D721Med (cell line): ENCODE data around the gene DDX10.
"Not testable (repeated sequence)": the region's sequence is repeated elsewhere in the genome, so short reads cannot be mapped to it uniquely, and the experiment has no call there.

ENCODE experiments used
- DNase-seq: peaks from one replicate; pipeline ENCODE4 v3.0.0; 2011; ENCODE audit warnings: low spot score; ENCODE audit not compliant: insufficient read length
- FAIRE-seq: peaks from 2 replicates; lab custom pipeline; 2011; peaks lifted over from hg19 to GRCh38; lab: Jason Lieb, UNC
- CTCF ChIP-seq: IDR thresholded peaks from 2 replicates; pipeline ENCODE4 v1.5.1; 2012; ENCODE audit warnings: mild to moderate bottlenecking, control low read depth; ENCODE audit not compliant: insufficient read depth; ENCODE audit errors: missing control alignments

The DDX10 gene

DNA sequence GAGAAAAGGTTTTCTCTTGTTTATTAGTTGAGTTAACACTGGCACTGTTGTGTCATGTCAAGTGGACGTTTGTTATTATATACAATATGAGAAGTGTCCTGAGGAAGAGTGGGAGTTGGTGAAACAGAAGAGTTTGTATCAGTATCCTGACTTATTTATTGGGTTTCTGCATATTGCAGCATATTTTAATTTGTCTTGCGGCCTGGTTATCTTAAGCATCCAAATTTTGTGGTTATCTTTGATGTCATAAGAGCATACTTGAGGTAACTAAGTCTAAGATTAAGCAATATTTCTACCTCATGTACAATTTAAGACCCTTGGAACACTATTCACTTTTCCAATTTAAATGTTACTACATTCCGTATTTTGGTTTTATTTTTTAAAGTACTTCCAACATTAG lies 103.5 kb downstream of the DDX10 start:
- peak; percentile 63 for FAIRE-seq
- no peak for TF ChIP-seq CTCF
- no peak for DNase-seq

GRCh38 chr11:108768964-108769363 lies 104.1 kb downstream of the DDX10 start:
- no peak for DNase-seq
- FAIRE-seq: no peak
- TF ChIP-seq CTCF: no peak

DNA sequence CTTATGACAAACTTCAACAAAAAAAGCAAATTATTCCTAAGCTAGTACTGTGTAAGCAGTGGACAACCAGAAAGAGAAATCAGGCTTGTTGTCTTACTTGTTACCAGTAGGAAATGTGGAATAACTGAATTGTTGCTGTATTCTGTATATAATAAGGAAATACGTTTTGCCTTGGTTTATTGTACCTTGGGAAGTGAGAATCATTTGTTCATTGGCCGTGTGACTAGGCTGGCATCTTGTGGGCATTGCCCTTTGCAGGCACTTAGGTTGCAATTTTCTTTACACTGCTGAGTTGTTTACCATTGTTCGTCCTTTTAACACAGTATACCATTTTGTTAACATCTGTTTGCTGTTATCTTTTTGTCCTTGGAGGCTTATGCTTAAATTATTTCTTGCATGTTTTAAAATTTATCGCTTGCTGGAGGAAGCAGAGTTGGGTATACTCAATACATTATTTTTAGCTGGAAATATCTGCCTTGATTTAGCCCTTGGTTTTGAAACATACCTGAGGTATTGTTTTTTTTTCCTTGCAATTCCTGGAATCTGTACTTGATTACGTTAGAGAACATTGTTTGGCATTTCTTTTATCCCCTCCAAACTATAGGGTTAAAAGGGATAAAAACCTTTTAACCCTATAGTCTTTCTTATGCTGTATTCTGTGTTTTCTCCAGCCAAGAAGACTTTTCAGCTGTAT lies 109.3 kb downstream of the DDX10 start:
- DNase-seq: no peak
- no peak for FAIRE-seq
- no peak for TF ChIP-seq CTCF

DNA sequence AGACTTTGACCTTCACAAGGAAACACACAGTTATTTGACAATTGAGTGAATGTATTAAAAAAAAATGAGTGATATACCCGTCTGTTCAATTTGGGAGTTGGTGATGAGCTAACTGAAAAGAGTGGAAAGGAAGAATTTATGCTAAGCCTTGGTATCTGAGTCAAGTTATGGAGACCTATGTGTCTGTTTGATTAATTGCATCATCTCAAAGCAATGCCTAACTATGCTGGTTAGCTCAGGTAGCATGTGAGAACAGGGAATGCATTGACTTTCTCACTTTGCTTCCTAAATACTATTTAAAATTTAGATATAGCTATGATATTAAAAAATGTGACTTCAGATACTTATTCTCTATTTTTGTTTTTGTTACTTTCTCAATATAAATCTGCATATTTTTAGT lies 110.5 kb downstream of the DDX10 start:
- TF ChIP-seq CTCF: no peak
- no peak for DNase-seq
- FAIRE-seq: no peak

DNA sequence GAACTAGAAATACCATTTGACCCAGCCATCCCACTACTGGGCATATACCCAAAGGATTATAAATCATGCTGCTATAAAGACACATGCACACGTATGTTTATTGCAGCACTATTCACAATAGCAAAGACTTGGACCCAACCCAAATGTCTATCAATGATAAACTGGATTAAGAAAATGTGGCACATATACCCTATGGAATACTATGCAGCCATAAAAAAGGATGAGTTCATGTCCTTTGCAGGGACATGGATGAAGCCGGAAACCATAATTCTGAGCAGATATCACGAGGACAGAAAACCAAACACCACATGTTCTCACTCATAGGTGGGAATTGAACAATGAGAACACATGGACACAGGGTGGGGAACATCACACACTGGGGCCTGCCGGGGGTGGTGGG lies 114.3 kb downstream of the DDX10 start:
- FAIRE-seq, DNase-seq: not testable (repeated sequence)

DNA sequence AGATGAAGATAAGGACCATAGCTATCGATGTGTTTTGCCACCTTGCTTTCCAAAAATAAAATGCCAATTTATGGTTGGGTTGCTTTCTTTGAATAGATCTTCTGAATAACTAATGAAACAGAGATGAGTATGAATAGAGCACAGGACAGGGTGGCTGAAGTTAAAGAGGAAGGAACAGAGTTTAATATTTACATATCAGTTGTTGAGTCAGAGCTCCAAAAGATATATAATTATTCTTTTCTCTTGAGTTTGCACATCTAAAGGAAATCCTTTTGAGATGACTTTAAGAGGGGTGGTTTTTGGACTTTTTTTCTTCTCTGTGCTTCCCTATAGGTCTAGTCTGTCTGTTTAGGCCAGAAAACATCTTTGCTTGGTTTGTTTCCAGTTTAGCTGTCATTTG lies 115.2 kb downstream of the DDX10 start:
- TF ChIP-seq CTCF: no peak
- DNase-seq (no peak), FAIRE-seq (no peak)

- no peak for FAIRE-seq
- DNase-seq: no peak
- no peak for TF ChIP-seq CTCF
Measured at GRCh38 chr11:108781946-108782345, 117.1 kb downstream of the DDX10 start.
